GM19025 (cell line): ENCODE results near the gene ZNF236.

Experiments used
- ATAC-seq: cut with Tn5 transposase; IDR thresholded peaks from one replicate; pipeline ENCODE4 v1.9.1; 2021; ENCODE audit warnings: mild to moderate bottlenecking, low read depth, moderate library complexity; ENCODE audit not compliant: unreplicated experiment

The ZNF236 gene

DNA sequence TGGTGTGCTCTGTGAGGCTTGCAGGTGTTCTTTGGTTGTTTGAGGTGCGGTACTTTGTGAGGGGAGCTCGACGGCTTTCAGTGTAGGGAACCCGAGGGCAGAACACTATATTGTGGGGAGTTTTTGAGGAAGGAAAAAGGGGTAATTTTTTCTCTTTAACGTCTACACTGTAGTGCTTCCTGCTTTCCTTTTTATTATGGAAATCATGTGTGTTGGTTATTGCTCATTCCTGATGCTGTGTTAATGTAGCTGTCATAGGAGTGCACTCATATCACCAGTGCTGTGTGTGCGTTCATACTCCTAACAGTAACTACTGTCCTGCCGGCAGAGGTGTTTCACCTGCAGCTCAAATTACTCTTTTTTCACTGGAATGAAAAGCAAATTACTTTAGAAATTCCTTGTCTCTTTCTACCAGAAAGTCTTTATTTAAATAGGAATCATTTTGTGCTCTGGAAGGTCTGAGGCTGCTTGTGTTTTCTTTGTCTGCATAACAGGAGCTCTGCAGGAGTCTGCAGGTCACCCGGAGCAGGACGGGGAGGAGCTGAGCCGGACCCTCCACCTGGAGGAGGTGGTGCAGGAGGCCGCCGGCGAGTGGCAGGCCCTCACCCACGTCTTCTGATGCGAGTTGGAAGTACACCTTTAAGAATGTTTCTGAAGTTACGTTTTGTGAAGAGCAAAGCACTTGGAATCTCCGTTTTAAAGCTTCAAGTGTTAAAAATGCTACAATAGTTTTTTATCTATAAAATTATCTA is 145.5 kb downstream of the ZNF236 start:
- ATAC-seq = no peak

DNA sequence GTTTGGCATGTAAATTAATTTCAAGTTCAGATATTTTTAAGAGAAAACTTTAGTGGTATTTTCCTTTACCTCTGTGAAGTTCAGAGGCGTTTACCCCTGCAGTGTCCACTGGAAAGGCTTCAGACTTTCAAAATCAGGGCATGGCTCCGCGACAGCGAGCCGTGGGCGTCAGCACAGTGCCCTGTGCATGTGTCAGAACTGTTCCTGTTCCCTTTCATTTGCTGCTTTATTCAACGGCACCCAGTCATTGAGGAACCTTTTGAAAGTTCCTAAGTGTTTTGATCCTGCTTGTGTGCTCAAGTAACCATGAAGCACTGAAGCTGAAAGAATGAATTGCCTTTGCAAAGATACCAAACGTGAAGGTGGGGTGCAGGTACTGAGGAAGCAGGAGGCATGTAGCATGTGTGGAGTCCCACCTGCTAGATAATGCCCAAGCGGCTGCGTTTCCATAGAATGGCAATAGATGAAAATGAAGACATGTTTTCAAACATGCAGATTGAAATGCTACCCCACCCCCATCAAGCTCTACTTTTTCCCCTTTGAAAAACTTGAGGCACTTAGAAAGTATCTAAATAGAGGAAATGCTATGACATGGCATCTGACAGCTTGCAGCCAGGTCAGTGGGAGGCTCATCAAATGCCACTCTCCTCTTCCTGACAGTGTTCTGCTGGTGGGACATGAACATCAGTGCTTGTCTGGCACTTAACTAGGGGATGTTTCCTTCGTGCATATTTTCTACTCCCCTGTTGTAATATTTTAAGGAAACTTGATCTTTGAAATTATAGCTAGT is 148.6 kb downstream of the ZNF236 start:
- no peak for ATAC-seq

DNA sequence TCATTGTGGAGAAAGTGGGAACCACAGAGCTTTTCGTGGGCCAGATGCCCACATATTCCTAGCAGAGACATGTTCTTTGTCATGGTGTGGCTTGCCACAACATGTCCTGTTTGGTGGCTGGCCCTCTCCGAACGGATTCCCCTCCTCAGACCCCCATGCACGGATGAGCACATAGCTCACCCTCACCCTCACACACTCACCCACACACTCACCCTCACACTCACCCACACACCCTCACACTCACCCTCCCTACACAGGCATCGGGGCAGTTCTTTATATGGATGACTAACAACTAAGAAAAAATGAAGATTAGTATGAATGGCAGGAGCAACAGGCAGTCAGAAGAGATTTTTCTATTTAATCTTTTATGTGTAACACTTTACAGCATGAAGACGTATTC is 149.9 kb downstream of the ZNF236 start:
- ATAC-seq = no peak

DNA sequence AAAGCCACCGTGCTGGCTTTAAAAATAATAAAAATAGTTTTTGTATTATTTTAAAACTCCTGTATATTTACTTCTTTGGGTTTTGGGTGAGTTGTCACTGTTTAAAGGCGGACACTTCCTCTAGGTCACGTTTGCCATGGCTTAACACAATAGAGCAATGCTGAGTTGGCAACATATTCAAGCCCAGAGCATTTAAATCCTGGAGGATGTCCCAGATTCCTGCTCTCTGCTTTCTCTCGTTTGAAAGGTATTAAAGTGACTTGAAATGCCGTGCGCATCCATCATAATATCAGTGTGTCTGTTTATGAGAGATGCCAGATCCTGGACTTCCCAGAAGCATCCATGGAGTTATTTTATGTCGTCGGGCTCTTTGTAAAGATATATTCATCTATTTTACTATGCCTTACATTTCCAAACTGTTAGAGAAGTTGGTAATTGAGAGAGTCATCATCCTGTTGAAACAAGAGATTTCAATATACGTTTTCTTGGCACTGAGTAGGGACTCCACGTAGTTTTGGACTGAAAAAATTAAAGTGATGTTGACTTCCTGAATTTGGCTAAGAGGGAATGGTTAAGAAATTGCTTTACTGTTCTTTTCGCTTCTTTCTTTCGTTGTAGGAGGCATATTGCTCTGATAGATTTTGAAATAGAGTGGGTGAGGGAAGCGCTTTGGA is 150.6 kb downstream of the ZNF236 start:
- ATAC-seq = no peak

GRCh38 chr18:76973520-76974266 is 151.3 kb downstream of the ZNF236 start:
- ATAC-seq = no peak

DNA sequence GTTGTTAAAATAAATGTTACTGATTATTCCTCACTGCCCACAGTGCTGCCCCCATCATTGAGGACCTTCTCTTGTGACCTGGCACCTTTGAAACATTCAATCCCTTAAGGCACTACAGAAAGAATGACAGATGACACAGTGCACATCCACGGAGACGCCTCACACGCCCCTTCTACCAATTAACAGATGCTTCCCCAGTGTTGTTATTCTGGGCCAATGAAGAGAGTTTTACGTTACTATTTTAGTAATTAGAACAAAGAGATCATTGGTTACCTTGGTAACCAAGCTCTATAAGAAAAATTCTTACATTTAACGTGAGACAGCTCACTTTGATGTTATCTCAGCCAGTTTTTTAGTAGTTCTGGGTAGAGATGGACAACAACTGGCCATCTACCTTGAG is 152.0 kb downstream of the ZNF236 start:
- ATAC-seq = no peak

DNA sequence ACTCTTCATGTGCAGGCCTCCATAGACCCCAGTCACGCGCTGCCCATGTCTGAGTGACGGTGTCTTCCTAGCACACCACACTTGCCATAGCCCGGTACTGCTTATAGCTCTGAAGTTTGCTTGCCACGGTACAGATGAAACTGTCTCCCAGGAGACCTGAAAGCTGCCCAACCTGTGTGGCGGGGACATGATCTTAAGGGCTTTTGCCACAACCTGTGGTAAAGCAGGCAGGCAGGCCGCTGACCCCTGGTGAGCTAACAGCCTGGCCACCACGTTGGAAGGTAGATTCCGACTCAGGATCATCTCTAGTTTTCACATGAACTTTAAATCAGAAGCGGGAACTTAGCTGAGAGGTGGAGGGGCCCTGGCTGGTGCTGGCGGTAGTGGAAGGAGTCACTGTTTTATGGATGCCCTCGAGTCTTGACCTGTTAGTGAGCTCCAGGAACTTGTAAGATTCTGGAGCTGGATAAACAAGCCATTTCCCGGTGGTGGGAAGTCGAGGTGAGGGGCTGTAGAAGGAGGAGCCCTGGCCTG is 153.3 kb downstream of the ZNF236 start:
- no peak for ATAC-seq

GRCh38 chr18:76977108-76977621 is 154.8 kb downstream of the ZNF236 start:
- ATAC-seq = no peak

GRCh38 chr18:76977684-76978232 is 155.4 kb downstream of the ZNF236 start:
- no peak for ATAC-seq

DNA sequence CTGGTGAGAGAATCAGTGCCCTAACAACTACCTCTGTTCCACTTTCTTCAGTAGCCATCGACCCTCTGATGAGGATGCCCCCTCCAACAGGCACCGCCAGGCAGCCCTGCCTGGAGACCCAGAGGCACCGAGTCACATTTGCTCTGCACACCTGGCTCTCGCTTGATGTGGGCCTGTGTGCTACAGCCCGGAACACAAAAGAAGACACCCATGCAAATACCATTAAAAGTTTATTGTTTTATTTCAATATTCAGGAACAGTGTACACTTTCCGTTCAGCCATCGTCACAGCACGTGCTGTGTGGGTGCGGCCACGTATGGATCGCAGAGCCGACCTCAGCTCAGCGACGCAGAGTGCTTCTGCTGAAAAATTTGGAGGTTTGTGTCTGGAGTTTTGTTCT is 156.3 kb downstream of the ZNF236 start:
- ATAC-seq = no peak

DNA sequence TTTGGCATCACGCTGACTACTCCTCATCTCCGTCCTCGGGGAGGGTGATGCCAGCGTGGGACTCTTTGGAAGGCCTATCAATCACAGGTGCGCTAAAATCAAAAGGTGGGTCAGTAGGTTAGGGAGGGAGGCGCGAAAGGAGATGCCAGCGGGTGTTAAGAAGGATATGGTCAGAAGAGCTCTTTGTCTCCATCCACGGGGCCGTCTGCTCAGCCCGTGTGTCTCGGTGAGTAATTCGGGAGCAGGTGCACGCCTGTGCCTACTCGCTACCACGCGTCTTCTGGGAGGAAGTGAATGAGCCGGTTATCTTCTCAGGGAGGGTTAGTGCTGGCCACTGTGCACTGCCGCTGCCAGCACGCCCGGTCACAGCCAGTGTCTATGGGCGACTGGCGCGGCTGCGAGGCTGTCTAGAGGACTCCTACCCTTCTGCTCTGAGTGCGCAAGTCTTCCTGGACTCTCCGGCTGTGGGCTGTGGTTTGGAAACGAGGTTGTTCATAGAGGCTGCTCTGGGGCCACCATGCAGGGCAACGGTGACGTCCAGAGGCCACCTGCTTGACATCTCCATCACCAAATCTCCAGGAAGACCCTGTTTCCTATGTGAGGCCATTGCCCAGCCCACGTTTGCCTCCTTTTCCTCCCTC is 156.9 kb downstream of the ZNF236 start:
- no peak for ATAC-seq

- no peak for ATAC-seq
Measured at GRCh38 chr18:76979906-76980305, 157.5 kb downstream of the ZNF236 start.

- peak; percentile 27 for ATAC-seq
Measured at GRCh38 chr18:76980663-76981395, 158.5 kb downstream of the ZNF236 start.

- ATAC-seq = peak; percentile 65
Measured at GRCh38 chr18:76981396-76981968, 159.1 kb downstream of the ZNF236 start.

GRCh38 chr18:76982038-76982437 is 159.7 kb downstream of the ZNF236 start:
- ATAC-seq = no peak

GRCh38 chr18:76982841-76983583 is 160.7 kb downstream of the ZNF236 start:
- peak; percentile 57 for ATAC-seq

DNA sequence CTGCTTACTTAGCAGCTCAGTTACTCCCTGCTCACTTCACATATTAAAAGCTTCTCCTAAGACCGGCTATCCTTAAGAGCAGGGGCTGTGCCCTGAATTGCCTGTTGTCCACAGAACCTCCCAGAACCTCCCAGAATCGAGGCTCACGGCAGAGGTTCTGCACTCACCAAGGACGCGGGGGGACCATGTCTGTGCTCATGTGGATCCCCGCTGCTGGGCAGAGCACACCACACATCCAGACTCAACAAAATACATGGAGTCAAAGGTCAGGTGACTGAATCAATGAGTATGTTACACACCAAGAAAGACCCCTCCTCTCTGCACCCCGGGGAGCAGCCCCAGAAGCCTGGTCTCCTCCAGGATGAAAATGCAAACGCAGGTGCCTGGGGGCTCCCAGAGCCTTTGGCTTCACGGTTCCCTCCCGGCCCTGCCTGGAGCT is 161.3 kb downstream of the ZNF236 start:
- ATAC-seq = no peak
